GM12878 (cell line): Measurements from ENCODE around the gene SCAMP5. TPM values are rescaled to one million over a fixed set of nuclear protein-coding genes. Genes with fewer than 3 reads are reported as not detected.

ENCODE experiments used
- ATAC-seq: fragments of 200-7000 bp; cut with Tn5 transposase; 3 replicates; pipeline ENCODE4 v1.9.1; 2020; ENCODE audit warnings: mild to moderate bottlenecking, moderate library complexity
- BruUV-seq: library from RNA; stranded (reverse); fragments of 400-500 nt; replicated peaks from 2 replicates; lab custom pipeline; 2021; lab: Mats Ljungman, UMichigan
- CTCF ChIA-PET: fragments of 300-600 bp; sonication (Branson Sonifier 250); formaldehyde crosslinking; extraction: SDS; loops from one replicate; lab custom pipeline; 2021; ENCODE audit warnings: inconsistent platforms; lab: Yijun Ruan, JAX
- POLR2A ChIA-PET: fragments of 350-600 bp; formaldehyde crosslinking; extraction: SDS; loops from one replicate; lab custom pipeline; 2021; ENCODE audit warnings: inconsistent platforms; lab: Charles Lee
- RAD21 ChIA-PET: fragments of 300-600 bp; sonication (Branson Sonifier 250); formaldehyde crosslinking; loops from one replicate; lab custom pipeline; 2023; ENCODE audit warnings: antibody characterized with exemption; ENCODE audit not compliant: unreplicated experiment; lab: Charles Lee
- SMC1A ChIA-PET: fragments of 300-600 bp; sonication (Branson Sonifier 250); formaldehyde crosslinking; loops from one replicate; lab custom pipeline; 2023; ENCODE audit not compliant: unreplicated experiment, uncharacterized antibody; lab: Charles Lee
- DNase-seq: peaks from one replicate; pipeline ENCODE4 v3.0.0-alpha.2; 2011; ENCODE audit warnings: low read depth, low spot score
- FAIRE-seq: peaks from 3 replicates; lab custom pipeline; 2011; peaks lifted over from hg19 to GRCh38; lab: Jason Lieb, UNC
- H2AFZ ChIP-seq: 2 replicates; pipeline ENCODE4 v1.6.0; 2011; ENCODE audit warnings: low read depth, low read length, control low read depth; ENCODE audit not compliant: control insufficient read depth
- H3K27ac ChIP-seq: 2 replicates; pipeline ENCODE4 v1.5.1; 2011; ENCODE audit warnings: control low read depth; ENCODE audit not compliant: control insufficient read depth, insufficient read depth
- H3K27me3 ChIP-seq, 2 experiments: replicated peaks in 1 of 2; 2 replicates each; pipeline versions ENCODE4 v1.6.0 to v1.6.1; 2011; ENCODE audit warnings: low read length in 1 of 2; ENCODE audit not compliant: control insufficient read depth in 2 of 2, insufficient read depth in 2 of 2
- H3K36me3 ChIP-seq, 2 experiments: 2 replicates each; pipeline ENCODE4 v1.5.1; 2011; ENCODE audit warnings: low read length in 1 of 2; ENCODE audit not compliant: control insufficient read depth in 2 of 2, insufficient read depth in 2 of 2
- H3K4me1 ChIP-seq: 2 replicates; pipeline ENCODE4 v1.6.1; 2011; ENCODE audit warnings: mild to moderate bottlenecking, low read length, moderate library complexity, mixed read lengths; ENCODE audit not compliant: control insufficient read depth, insufficient read depth
- H3K4me2 ChIP-seq: 2 replicates; pipeline ENCODE4 v1.6.0; 2011; ENCODE audit warnings: control low read depth; ENCODE audit not compliant: control insufficient read depth, insufficient read depth
- H3K4me3 ChIP-seq: fragments of 200-600 bp; sonication (generic); 2 replicates; pipeline ENCODE4 v1.5.1; 2016
- H3K79me2 ChIP-seq: 2 replicates; pipeline ENCODE4 v1.6.0; 2011; ENCODE audit warnings: low read length; ENCODE audit not compliant: control insufficient read depth, insufficient read depth
- H3K9ac ChIP-seq: 2 replicates; pipeline ENCODE4 v1.8.0; 2011; ENCODE audit warnings: low read length, control low read depth, mixed read lengths; ENCODE audit not compliant: control insufficient read depth, insufficient read depth
- H3K9me3 ChIP-seq: replicated peaks from 3 replicates; pipeline ENCODE4 v1.5.1; 2011; ENCODE audit warnings: mild to moderate bottlenecking, low read length; ENCODE audit not compliant: control insufficient read depth, insufficient read depth
- H4K20me1 ChIP-seq: 2 replicates; pipeline ENCODE4 v1.6.0; 2011; ENCODE audit not compliant: control insufficient read depth, insufficient read depth
- BACH1 ChIP-seq: fragments of 450-650 bp; IDR thresholded peaks from 2 replicates; pipeline ENCODE4 v1.6.1; 2017; ENCODE audit warnings: mild to moderate bottlenecking, borderline replicate concordance
- BMI1 ChIP-seq: fragments of 450-650 bp; IDR thresholded peaks from 2 replicates; pipeline ENCODE4 v1.6.1; 2016; ENCODE audit warnings: mild to moderate bottlenecking, moderate library complexity, borderline replicate concordance
- CHD2 ChIP-seq: IDR thresholded peaks from 2 replicates; pipeline ENCODE4 v1.6.1; 2011; ENCODE audit warnings: low read depth, low read length, improper control_type of control experiment, borderline replicate concordance
- EZH2 ChIP-seq: IDR thresholded peaks from 2 replicates; pipeline ENCODE4 v1.6.1; 2012; ENCODE audit warnings: low read depth, mild to moderate bottlenecking, control low read depth, inconsistent platforms, low read length, borderline replicate concordance; ENCODE audit not compliant: control insufficient read depth
- HDAC6 ChIP-seq: fragments of 200-600 bp; sonication (generic); IDR thresholded peaks from one replicate; pipeline ENCODE4 v1.8.0; 2017; ENCODE audit warnings: antibody characterized with exemption; ENCODE audit not compliant: unreplicated experiment
- HDGF ChIP-seq: fragments of 450-650 bp; IDR thresholded peaks from 2 replicates; pipeline ENCODE4 v1.6.1; 2016; ENCODE audit warnings: antibody characterized with exemption
- JUND ChIP-seq: IDR thresholded peaks from 2 replicates; pipeline ENCODE4 v1.6.1; 2012; ENCODE audit warnings: low read depth, mild to moderate bottlenecking, low read length, improper control_type of control experiment, moderate library complexity
- KAT2A ChIP-seq: conservative IDR thresholded peaks from 2 replicates; pipeline ENCODE4 v1.6.1; 2011; ENCODE audit warnings: low read depth, low read length; ENCODE audit not compliant: control insufficient read depth
- MEF2A ChIP-seq: IDR thresholded peaks from 2 replicates; pipeline ENCODE4 v1.6.1; 2011; ENCODE audit warnings: low read depth, mild to moderate bottlenecking, low read length, moderate library complexity; ENCODE audit not compliant: insufficient read depth
- MXI1 ChIP-seq: fragments of 150-350 bp; IDR thresholded peaks from 2 replicates; pipeline ENCODE4 v1.6.1; 2011; ENCODE audit warnings: low read depth, mild to moderate bottlenecking, inconsistent platforms, low read length, improper control_type of control experiment
- MYB ChIP-seq: fragments of 150-350 bp; IDR thresholded peaks from 2 replicates; pipeline ENCODE4 v1.6.1; 2014; ENCODE audit warnings: mild to moderate bottlenecking, low read depth, low read length, borderline replicate concordance
- NFYB ChIP-seq: IDR thresholded peaks from 2 replicates; pipeline ENCODE4 v1.6.1; 2011; ENCODE audit warnings: low read depth, mild to moderate bottlenecking, low read length, improper control_type of control experiment, moderate library complexity; ENCODE audit not compliant: insufficient read depth
- NR2F1 ChIP-seq: fragments of 450-650 bp; conservative IDR thresholded peaks from 2 replicates; pipeline ENCODE4 v1.6.1; 2017; ENCODE audit warnings: mild to moderate bottlenecking
- POLR2A ChIP-seq: IDR thresholded peaks from 2 replicates; pipeline ENCODE4 v1.6.1; 2011; ENCODE audit warnings: low read depth, mild to moderate bottlenecking, low read length
- RUNX3 ChIP-seq: IDR thresholded peaks from 2 replicates; pipeline ENCODE4 v1.6.1; 2012; ENCODE audit warnings: low read length, inconsistent platforms
- TBL1XR1 ChIP-seq: IDR thresholded peaks from 2 replicates; pipeline ENCODE4 v1.6.1; 2012; ENCODE audit warnings: low read depth, low read length, improper control_type of control experiment
- YY1 ChIP-seq: IDR thresholded peaks from 2 replicates; pipeline ENCODE4 v1.6.1; 2011; ENCODE audit warnings: low read depth, mild to moderate bottlenecking, low read length
- WGBS: methylation state at CpG from one replicate; pipeline ENCODE4 v1.1.6; 2016; ENCODE audit warnings: low lambda C conversion rate; ENCODE audit not compliant: insufficient replicate concordance, insufficient coverage; ENCODE audit errors: missing lambda C conversion rate; 5-methylcytosine and 5-hydroxymethylcytosine counted together
- in situ Hi-C: fragments of 300-500 bp; cut with MboI; formaldehyde crosslinking; loops from 9 replicates; pipeline ENCODE4 v1.14.3; 2018; ENCODE audit warnings: mixed read lengths
- intact Hi-C: fragments of 100-400 bp; cut with micrococcal nuclease; formaldehyde crosslinking; loops from one replicate; pipeline ENCODE4 v1.14.2; 2022; ENCODE audit not compliant: unreplicated experiment
- polyA plus RNA-seq, 11 experiments: library from polyadenylated mRNA; depleted of rRNA in 4 of 11; unstranded in 6 of 11; stranded (reverse) in 5 of 11; fragments of >200 nt; fragmentation: Nextera tagmentation in 4 of 11; fragmentation: Illumina TruSeq in 1 of 11; extraction: Ambion mirVana in 4 of 11; extraction: Trizol in 1 of 11; gene quantifications; 1 replicate in 1 of 11; 2 replicates in 10 of 11; pipeline versions ENCODE4 v1.2.1 to v1.2.3, GENCODE V29; 2011 to 2016; ENCODE audit warnings: inconsistent platforms in 2 of 11, missing spikeins in 2 of 11, low read depth in 1 of 11
- total RNA-seq, 4 experiments: library from RNA; depleted of rRNA in 3 of 4; stranded (reverse); fragments of >200 nt in 3 of 4; fragmentation: Illumina TruSeq in 1 of 4; extraction: Trizol in 1 of 4; gene quantifications; 2 replicates each; pipeline versions ENCODE4 v1.2.1 to v1.2.3, GENCODE V29; 2013 to 2021
- TF ChIP-seq, protein P1 (sequence below): fragments of 450-650 bp; IDR thresholded peaks from 2 replicates; pipeline ENCODE4 v1.6.1; 2016; ENCODE audit warnings: mild to moderate bottlenecking
- TF ChIP-seq, protein P2 (sequence below): fragments of 450-650 bp; IDR thresholded peaks from 2 replicates; pipeline ENCODE4 v1.6.1; 2018; ENCODE audit warnings: mild to moderate bottlenecking, low read depth, moderate library complexity; ENCODE audit not compliant: partially characterized antibody

Gene SCAMP5
- total and polyA plus RNA-seq, 10 of the 15 experiments (the other 5 are each of a cell fraction or from before 2014, with no cell fraction given): 1.6 to 41.6 (median 16.9) TPM

DNA sequence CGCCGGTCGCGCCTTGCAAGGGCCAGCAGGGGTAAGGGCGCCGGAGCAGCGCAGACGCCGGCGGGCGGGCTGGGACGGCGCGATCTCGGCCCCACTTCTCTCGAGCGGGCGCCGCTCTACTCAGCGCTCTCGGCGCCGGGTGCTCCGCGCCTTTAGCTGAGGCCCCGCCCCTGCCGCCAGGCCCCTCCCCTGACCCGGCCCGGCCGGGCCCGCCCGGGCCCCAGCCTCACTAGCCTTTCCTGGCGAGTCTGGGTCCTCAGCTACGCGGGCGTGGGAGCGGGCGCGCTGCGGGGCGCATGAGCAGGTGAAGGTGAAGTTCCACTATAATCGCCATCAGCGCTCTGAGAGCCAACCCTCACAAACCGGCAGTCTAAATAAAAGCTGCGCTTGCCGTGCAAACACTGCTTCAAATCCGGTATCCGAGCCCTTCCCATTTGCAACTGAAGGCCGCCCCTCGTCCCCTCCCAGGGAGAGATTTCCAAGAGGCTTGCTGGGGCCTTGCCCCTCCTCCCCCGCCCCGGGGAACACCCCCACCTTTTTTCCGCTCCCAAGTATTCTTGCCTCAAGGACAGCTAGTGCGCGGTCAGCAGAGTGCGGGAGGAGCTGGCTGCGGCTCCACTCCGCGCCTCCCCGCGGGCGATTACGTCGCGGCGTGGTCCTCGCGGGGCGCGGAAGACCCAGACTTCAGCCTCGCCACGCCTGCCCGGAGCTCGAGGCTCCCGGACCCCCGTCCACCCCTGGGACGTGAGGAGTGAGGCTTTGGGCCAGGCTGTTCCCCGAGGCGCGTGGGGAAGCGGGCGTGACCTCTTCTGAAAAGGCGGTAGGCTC, 38.5 kb upstream of the SCAMP5 start, which contains the start of gene RPP25 (continued):
- TF ChIP-seq, protein P1, sequence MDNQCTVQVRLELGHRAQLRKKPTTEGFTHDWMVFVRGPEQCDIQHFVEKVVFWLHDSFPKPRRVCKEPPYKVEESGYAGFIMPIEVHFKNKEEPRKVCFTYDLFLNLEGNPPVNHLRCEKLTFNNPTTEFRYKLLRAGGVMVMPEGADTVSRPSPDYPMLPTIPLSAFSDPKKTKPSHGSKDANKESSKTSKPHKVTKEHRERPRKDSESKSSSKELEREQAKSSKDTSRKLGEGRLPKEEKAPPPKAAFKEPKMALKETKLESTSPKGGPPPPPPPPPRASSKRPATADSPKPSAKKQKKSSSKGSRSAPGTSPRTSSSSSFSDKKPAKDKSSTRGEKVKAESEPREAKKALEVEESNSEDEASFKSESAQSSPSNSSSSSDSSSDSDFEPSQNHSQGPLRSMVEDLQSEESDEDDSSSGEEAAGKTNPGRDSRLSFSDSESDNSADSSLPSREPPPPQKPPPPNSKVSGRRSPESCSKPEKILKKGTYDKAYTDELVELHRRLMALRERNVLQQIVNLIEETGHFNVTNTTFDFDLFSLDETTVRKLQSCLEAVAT: no peak
- no peak for TF ChIP-seq MEF2A
- no peak for TF ChIP-seq HDGF
- no peak; the same call in 1 of the 2 replicates for TF ChIP-seq YY1
- no peak for TF ChIP-seq EZH2
- no peak for TF ChIP-seq MXI1
- no peak for TF ChIP-seq JUND
- no peak for TF ChIP-seq MYB
- TF ChIP-seq HDAC6: peak; percentile 78

DNA sequence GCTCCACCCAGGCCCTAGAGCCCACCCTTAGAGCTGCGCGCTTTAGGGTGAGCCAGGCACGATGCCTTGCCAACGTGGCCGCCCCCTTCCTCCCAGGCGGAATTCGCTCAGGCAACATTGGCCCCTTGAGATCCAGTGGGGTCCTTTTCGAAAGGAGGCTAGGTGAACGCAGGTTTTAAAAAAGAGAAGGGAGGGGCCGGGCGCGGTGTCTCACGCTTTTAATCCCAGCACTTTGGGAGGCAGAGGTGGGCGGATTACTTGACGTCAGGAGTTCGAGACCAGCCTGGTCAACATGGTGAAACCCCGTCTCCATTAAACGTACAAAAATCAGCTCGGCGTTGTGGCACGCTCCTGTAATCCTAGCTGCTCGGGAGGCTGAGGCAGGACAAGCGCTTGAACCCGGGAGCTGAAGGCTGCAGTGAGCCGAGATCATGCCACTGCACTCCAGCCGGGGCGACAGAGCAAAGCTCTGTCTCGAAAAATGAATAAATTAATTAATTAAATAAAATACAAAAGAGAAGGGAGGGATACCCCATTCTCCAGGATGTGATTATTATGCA, 37.8 kb upstream of the SCAMP5 start:
- H2AFZ ChIP-seq: peak overlapping the region; percentile 69
- DNase-seq (no peak), ATAC-seq (no peak), FAIRE-seq (no peak)
- no peak overlapping the region for H3K27ac ChIP-seq
- CTCF ChIA-PET: interaction anchor here (0.8 to 1.9 kb wide), 5 partner anchors 27 to 72 kb away, joined by 3 to 6 read pairs (median 3); partner anchors contain the start of gene SCAMP5
- RAD21 ChIA-PET: interaction anchor here (0.7 to 1.6 kb wide), 9 partner anchors 10 to 417 kb away, joined by 3 to 4 read pairs (median 3); partner anchors contain the start of genes ARID3B and C15orf39
- POLR2A ChIA-PET: interaction anchor here (1.0 to 1.3 kb wide), 3 partner anchors 10 to 74 kb away, joined by 3 to 5 read pairs (median 4); no protein-coding TSS in a partner anchor
- SMC1A ChIA-PET: interaction anchor here (1.3 kb wide), 1 partner anchor 22 kb away, joined by 3 read pairs; no protein-coding TSS in a partner anchor
- intact Hi-C loops (loop anchor here (5.0 kb wide), 2 partner anchors 50 to 245 kb away; partner anchors contain the start of gene C15orf39), in situ Hi-C loops (no loop called here)
- peaks cover 8 to 17% of the 10 kb centered on the region in 2 experiments for H3K27me3 ChIP-seq
- H3K79me2 ChIP-seq: no peaks in the 10 kb centered on the region; the same call in 1 of the 2 replicates
- 23% methylated on average over 28 of the region's 28 CpGs for WGBS
- H3K9ac ChIP-seq: peak overlapping the region; percentile 32; the same call in 1 of the 2 replicates
- H4K20me1 ChIP-seq: no peaks in the 10 kb centered on the region
- BruUV-seq: no TSS peak
- no peaks in the 10 kb centered on the region for H3K36me3 ChIP-seq
- peak overlapping the region; percentile 65; the same call in 1 of the 2 replicates for H3K4me3 ChIP-seq
- peaks cover 30% of the 10 kb centered on the region for H3K4me1 ChIP-seq
- peak overlapping the region; percentile 88 for H3K4me2 ChIP-seq
- no peaks in the 10 kb centered on the region for H3K9me3 ChIP-seq
- TF ChIP-seq NR2F1 (no peak), BMI1 (no peak), CHD2 (no peak), NFYB (no peak), KAT2A (no peak), BACH1 (no peak), RUNX3 (no peak), POLR2A (no peak), TBL1XR1 (no peak)
- TF ChIP-seq, protein P2, sequence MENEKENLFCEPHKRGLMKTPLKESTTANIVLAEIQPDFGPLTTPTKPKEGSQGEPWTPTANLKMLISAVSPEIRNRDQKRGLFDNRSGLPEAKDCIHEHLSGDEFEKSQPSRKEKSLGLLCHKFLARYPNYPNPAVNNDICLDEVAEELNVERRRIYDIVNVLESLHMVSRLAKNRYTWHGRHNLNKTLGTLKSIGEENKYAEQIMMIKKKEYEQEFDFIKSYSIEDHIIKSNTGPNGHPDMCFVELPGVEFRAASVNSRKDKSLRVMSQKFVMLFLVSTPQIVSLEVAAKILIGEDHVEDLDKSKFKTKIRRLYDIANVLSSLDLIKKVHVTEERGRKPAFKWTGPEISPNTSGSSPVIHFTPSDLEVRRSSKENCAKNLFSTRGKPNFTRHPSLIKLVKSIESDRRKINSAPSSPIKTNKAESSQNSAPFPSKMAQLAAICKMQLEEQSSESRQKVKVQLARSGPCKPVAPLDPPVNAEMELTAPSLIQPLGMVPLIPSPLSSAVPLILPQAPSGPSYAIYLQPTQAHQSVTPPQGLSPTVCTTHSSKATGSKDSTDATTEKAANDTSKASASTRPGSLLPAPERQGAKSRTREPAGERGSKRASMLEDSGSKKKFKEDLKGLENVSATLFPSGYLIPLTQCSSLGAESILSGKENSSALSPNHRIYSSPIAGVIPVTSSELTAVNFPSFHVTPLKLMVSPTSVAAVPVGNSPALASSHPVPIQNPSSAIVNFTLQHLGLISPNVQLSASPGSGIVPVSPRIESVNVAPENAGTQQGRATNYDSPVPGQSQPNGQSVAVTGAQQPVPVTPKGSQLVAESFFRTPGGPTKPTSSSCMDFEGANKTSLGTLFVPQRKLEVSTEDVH: no peak
